Endothelial cell of hepatic sinusoid (primary cell): ENCODE data around the gene ZNF367.

Experiments used
- in situ Hi-C: cut with HindIII; loops from 2 replicates; pipeline ENCODE4 v1.10.0; 2017; ENCODE audit warnings: low sequenced_read_pairs

ZNF367 gene

DNA sequence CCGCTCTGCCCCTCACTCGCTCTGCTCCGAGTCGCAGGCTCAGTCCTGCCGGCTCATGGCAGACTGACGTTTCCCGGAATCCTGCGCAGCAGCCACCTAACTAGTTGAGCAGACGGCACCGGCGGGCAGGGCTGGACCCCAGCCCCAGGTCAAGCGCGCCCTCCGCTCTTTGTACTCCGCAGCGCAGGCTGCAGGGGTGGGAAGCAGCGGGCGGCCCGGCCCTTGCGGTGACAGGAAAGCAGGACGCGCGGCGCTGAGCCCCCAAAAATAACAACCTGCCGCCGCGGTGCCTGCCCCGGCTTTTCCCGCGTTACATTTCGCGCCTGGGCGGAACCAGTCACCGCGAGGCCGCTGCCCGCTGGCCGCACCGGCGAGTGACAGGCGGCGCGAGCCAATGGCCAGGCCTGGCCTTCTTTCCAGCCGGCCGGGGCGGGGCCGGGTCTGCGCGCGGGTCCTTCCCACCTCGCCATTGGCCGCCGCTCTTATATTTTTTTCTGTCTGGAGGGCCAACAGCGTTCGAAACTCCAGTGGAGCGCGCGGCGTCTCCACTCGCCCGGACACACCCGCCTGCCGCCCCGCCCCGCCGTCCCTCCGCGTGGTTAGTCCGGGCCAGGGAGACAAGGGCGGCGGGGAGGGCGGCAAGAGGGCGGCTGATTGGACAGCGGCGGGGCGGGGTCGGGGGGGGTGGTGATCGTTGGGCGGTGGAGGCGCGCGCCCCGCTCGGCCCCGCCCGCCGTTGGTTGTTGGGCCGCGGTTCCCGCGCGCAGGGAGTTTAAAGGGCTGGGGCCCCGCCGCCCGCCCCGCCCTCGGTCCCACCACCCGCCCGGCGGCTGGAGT is at the start of gene ZNF367:
TSS of gene ZNF367 (minus strand) at position 288 of the 837 bp plus-strand sequence. CDS start 338 bp downstream, outside the sequence.
- in situ Hi-C loops: no loop called here

DNA sequence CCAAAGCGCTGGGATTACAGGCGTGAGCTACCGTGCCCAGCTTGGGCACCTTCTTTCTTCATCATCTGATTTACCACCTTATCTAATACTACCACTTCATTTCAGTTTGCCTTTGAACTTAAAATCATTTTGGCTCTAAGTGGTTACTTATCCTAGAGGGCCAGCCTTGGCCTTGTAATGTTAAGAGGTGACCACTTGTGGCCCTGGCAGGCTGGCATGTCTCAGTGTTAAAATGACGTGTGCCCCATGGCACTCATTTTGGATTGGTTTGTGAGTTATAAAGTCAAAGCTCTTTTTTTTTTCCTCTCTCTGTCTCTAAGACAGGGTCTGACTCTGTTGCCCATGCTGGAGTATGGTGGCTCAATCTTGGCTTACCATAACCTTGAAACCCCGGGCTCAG is 49.6 kb upstream of the ZNF367 start:
- in situ Hi-C loops: no loop called here

DNA sequence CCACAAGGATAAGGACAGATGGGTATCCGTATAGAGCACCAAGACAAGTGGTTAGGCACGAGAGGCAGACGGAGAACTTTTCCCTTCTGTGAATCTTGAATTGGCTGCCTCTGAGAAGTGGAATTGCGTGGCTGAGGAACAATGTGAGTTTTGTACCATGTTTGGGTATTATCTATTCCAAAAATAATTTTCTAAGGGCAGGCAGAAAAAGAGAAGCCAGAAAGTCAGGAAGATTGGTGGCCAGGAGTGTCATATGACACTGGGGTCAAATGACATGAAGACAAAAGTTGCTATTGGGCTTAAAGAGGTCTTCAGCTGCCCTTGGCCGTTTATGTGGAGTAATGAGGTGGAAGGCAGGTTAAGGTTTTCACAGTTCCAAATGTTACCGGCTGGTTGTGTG is 46.3 kb upstream of the ZNF367 start:
- in situ Hi-C loops: no loop called here

GRCh38 chr9:96462541-96462940 is 44.4 kb upstream of the ZNF367 start:
- in situ Hi-C loops: no loop called here

DNA sequence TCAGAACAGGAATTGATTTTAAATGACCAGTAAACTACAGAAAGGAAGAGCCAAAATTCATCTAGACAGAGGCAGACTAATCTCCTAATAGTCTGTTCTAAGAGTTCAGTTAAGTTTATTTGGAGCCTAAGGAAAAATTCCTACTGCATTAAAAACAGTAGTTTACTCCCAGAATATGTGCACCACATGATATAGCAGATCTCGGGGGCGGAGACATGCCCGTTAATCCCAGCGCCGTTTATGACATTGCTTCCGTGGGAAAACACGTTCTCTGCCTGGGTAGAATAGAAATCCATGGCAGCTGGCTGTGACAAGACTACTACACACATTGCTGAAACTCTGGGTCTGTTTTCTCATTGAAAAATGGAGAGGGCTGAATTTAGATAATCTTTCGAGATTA is 43.2 kb upstream of the ZNF367 start:
- in situ Hi-C loops: no loop called here

DNA sequence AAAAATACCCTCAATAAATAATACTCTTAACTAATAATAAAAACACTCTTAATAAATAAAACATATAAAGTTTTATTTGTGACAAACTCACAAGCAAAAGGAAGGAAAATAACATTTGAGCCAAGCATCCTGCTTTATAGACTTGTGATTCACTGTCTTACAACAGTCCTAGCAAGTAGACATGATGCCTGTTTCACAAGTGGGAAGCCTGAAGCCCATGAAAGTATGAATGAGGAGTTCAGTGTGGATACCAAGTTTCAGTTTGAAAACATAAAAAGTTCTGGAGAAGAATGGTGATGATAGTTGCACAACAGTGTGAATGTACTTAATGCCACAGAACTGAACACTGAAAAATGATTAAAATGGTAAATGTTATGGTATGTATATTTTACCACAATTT is 42.7 kb upstream of the ZNF367 start:
- in situ Hi-C loops: no loop called here

GRCh38 chr9:96460470-96460869 is 42.3 kb upstream of the ZNF367 start:
- in situ Hi-C loops: no loop called here

DNA sequence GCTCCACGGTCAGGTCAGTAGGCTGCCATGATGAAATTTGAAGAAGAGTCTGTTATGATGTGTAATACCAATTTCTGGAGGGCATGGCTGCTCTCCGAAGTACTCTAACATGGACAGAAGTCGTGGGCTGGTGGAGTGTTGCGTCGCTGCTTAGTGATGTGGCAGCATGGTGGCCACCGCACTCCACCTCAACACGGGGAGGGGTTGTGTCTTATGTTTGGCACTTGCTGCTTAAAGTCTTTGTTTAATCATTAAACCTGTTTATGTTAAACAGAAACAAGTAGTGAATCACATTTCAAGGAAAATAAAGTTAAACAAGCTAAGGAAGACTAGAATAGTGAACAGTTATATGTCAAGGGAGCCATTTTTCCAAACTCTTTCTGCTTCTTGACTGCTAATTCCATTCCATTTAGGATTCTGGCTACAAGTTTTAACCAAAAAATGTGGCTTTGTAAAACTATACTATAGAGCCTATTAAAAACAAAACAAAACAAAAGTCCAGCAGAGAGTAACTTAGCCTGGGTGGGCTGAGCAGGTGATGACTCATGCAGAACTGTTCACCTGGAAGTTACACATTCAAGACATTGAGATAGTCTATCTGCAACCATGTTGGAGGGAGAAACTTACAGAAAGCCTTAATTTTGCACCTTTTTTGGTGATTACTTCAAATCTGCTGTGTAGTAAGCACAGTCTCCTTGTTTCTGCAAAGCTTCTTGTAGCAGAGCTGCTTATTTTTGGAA is 41.3 kb upstream of the ZNF367 start:
- in situ Hi-C loops: no loop called here

DNA sequence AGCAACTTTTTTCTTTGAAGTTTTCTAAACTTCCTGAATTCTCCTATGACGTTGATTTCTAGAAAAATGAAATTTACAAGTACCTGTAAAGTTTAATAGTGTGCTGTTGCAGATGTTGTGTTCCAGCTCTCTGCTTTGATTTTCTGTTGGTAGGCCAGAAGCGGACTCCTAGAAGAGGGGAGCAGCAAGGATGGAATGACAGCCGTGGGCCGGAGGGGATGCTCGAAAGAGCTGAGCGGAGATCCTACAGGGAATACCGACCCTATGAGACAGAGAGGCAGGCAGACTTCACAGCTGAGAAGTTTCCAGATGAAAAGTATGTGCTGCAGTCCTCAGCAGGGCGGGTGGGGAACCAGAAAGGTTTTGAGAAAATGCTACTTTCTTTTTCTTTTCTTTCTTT is 40.1 kb upstream of the ZNF367 start:
- in situ Hi-C loops: no loop called here

DNA sequence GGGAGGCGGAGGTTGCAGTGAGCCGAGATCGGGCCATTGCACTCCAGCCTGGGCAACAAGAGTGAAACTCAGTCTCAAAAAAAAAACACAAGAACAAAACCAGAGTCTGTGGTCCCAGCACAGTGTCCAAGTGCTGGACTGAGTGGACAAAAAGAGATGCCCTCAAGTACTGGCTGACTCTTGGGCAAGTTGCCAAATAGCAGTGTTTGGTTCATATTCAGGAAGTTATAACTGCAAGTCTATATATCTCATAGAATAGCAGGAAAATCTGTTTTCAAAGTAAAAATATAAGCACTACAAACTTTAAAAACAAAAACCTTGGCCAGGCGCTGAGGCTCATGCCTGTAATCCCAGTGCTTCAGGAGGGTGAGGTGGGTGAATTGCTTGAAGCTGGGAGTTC is 39.1 kb upstream of the ZNF367 start:
- in situ Hi-C loops: no loop called here

GRCh38 chr9:96453625-96454024 is 35.5 kb upstream of the ZNF367 start:
- in situ Hi-C loops: no loop called here

- in situ Hi-C loops: no loop called here
Measured at GRCh38 chr9:96450613-96451528, 32.7 kb upstream of the ZNF367 start.

DNA sequence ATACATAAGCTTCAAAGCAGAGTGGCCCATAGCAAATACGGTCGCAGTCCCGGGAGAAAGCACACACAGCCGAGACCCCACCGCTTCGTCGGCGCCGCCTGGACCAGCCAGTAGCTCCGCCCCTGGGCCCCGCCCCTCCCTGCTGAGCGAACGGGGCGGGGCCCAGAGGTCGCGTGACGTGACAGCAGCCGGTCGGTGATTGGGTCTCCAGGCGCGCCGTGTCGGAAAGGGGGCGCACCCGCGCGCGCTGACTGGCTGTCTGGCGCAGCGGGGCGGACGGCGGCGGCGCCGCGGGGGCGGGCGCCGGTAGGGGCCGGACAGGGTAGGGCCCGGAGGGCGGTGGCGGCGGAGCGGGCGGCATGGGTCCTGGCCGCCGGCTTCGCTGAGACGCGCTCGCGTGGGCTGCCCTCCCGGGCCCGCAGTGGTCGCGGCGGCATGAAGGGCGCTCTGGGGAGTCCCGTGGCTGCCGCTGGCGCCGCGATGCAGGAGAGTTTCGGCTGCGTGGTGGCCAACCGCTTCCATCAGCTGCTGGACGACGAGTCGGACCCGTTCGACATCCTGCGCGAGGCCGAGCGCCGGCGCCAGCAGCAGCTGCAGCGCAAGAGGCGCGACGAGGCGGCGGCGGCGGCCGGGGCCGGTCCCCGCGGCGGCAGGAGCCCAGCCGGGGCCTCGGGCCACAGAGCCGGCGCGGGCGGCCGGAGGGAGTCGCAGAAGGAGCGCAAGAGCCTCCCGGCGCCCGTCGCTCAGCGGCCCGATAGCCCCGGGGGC is 31.9 kb upstream of the ZNF367 start, which contains the start of gene HABP4:
TSS of gene HABP4 (plus strand) at position 325 of the 768 bp plus-strand sequence. CDS start at position 436, 111 bp downstream.
- in situ Hi-C loops: no loop called here

DNA sequence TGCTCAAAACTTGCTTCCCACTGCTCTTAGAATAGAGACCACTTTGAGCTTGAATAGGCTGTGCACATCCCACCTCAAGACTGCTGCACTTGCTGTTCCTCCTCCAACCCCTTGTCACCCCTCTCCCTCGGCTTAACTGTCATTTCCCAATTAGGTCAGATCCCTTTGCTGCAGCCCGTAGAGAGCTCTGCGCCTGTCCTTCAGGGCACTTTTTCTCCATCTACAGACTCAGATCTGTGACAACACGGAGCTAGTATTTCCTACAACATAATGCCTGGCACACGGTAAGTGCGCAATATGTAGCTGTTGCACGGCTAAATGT is 31.3 kb upstream of the ZNF367 start:
- in situ Hi-C loops: no loop called here

DNA sequence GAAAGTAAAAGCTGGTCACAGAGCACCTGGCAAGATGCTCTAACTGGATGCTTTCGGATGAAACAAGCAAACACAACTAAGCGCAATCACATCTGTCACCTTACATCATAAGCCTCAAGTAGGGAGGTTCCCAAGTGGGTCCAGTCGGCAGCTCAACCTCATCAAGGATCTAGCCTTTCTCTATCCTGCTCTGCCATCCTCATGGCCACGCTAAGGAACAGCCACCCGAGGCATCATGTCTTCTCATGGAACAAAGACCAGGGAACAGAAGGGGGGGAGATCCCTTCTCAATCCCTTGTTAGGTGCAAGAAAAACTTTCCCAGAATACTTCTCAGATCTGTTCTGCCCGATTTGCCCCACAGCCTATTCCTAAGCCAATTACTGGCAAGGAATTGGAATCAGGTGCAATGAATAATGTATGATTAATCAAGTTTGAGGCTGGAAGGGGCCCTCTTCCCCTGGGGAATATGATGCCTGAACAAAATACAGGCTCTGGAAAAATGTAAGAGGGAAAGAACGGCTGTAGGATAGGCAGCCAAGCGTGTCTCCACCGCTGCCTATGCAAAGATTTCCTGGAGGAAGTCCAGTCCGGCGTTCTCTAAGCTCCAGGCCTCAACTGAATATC is 30.5 kb upstream of the ZNF367 start:
- in situ Hi-C loops: no loop called here

DNA sequence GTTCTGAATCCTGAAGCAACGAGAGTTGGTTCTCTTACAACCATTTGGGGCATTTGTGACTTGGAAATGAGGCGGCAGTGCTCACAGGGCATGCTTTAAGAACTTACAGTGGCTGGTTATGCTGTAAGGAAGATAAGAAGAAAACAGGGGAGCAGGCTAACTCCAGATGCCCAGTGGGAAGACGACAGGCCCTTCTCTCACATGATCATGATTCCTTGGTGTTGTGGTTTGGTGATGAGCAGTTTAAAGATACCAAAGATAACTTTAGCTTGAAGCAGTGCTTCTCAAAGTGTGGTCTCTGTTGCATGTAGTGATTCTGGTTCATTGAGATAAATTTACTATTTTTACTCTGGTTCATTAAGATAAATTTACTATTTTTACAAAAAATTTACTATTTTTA is 29.2 kb upstream of the ZNF367 start:
- in situ Hi-C loops: no loop called here

GRCh38 chr9:96442491-96442890 is 24.3 kb upstream of the ZNF367 start:
- in situ Hi-C loops: no loop called here

- in situ Hi-C loops: no loop called here
Measured at GRCh38 chr9:96441798-96442445, 23.8 kb upstream of the ZNF367 start.

GRCh38 chr9:96440671-96441199 is 22.6 kb upstream of the ZNF367 start:
- in situ Hi-C loops: no loop called here
